Activated naive CD8-positive, alpha-beta T cell treated with anti-CD3 and anti-CD28 coated beads, Interleukin-2, amount 10 ng/mL, durations not matched to agents 7 days and 5 days (primary cell): ENCODE measurements around the gene MRPS6. TPM values are rescaled to one million over a fixed set of nuclear protein-coding genes. Genes with fewer than 3 reads are reported as not detected.

Experiments used
- ATAC-seq: fragments of 150-1000 bp; cut with Tn5 transposase; one replicate; pipeline ENCODE4 v1.10.0; 2021; ENCODE audit warnings: low read depth, moderate library complexity
- POLR2A ChIA-PET: fragments of 350-600 bp; sonication (Branson Sonifier 250); formaldehyde crosslinking; loops from one replicate; lab custom pipeline; 2021; ENCODE audit warnings: antibody characterized with exemption; lab: Charles Lee
- DNase-seq: peaks from one replicate; pipeline ENCODE4 v3.0.0; 2021
- H3K27ac Mint-ChIP-seq: one replicate; pipeline ENCODE4 v1.8.0; 2022; ENCODE audit warnings: mild to moderate bottlenecking, mixed read lengths
- H3K27me3 Mint-ChIP-seq: one replicate; pipeline ENCODE4 v1.8.0; 2022; ENCODE audit warnings: mild to moderate bottlenecking, moderate library complexity, mixed read lengths
- H3K36me3 Mint-ChIP-seq: one replicate; pipeline ENCODE4 v1.8.0; 2021; ENCODE audit warnings: mild to moderate bottlenecking, mixed read lengths
- H3K4me1 Mint-ChIP-seq: one replicate; pipeline ENCODE4 v1.8.0; 2021; ENCODE audit warnings: mixed read lengths
- H3K4me3 Mint-ChIP-seq: one replicate; pipeline ENCODE4 v1.8.0; 2022; ENCODE audit warnings: mild to moderate bottlenecking, moderate library complexity, mixed read lengths
- H3K9me3 Mint-ChIP-seq: one replicate; pipeline ENCODE4 v1.8.0; 2021; ENCODE audit warnings: mixed read lengths
- total RNA-seq, 2 experiments: library from RNA; stranded (reverse); gene quantifications; one replicate each; pipeline ENCODE4 v1.2.3, GENCODE V29; 2021

Gene MRPS6
- total RNA-seq, 2 experiments from 2014 or later = 75.7 to 77.2 TPM

- Mint-ChIP-seq H3K27ac (peak overlapping the region; percentile 95), H3K9me3 (peaks cover 4% of the 10 kb centered on the region), H3K36me3 (peaks cover 59% of the 10 kb centered on the region), H3K4me1 (peaks cover 60% of the 10 kb centered on the region), H3K4me3 (peak overlapping the region; percentile 5), H3K27me3 (no peaks in the 10 kb centered on the region)
- DNase-seq = no peak
- POLR2A ChIA-PET = interaction anchor here (1.1 to 1.3 kb wide), 2 partner anchors 22 to 66 kb away, joined by 3 to 10 read pairs; no protein-coding TSS in a partner anchor
- ATAC-seq = no peak
These were observed 59.5 kb downstream of the MRPS6 start for GRCh38 chr21:34132926-34133325.

DNA sequence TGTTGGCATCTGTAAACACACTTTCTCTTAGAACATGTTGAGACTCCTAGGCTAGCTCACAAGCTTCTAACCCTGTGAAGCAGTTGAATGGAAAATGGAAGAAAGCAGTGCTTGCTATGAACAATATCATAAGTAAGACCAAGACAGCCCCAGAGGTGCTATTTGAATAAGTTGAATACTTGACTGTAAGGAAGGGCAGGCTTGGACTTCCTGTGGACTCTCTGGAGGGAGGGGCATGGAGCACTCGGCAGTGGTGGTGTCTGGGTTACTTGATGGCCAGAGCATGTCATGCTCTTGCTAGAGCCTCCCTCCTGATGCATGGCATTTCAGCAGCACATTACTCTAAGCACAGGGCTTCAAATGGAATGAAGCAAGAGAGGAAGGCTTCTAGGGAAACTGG lies 60.0 kb downstream of the MRPS6 start:
- Mint-ChIP-seq H3K9me3 (peaks cover 6% of the 10 kb centered on the region), H3K27ac (peak overlapping the region; percentile 95), H3K36me3 (peaks cover 63% of the 10 kb centered on the region), H3K4me1 (peaks cover 56% of the 10 kb centered on the region), H3K27me3 (no peaks in the 10 kb centered on the region), H3K4me3 (no peak overlapping the region)
- POLR2A ChIA-PET = interaction anchor here (0.5 to 1.3 kb wide), 3 partner anchors 22 to 183 kb away, joined by 3 to 10 read pairs (median 3); no protein-coding TSS in a partner anchor
- ATAC-seq (no peak), DNase-seq (no peak)

DNA sequence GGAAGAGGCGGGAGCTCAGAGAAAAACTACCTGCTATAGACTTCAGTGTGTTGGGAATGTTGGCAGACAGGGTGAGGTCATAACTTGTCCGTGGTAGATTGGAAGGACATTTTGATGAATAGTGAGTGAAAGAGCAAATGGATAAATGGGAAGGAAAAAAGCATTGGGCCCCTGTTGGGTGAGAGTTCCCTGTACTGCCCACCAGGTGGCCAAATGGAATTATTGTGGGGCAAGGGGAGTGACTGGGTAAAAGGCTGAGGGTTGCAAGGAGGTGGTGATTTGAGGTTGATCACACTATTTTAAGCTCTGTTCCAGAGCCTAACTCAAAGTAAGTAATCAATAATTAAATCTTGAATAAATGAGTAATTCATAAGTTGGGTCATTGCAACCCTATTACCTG lies 60.4 kb downstream of the MRPS6 start:
- Mint-ChIP-seq H3K27ac (no peak overlapping the region), H3K4me3 (no peak overlapping the region), H3K36me3 (peaks cover 63% of the 10 kb centered on the region), H3K4me1 (peaks cover 52% of the 10 kb centered on the region), H3K9me3 (peaks cover 6% of the 10 kb centered on the region), H3K27me3 (no peaks in the 10 kb centered on the region)
- DNase-seq (no peak), ATAC-seq (no peak)
- POLR2A ChIA-PET = interaction anchor here (0.5 kb wide), 1 partner anchor 184 kb away, joined by 3 read pairs; no protein-coding TSS in a partner anchor

DNA sequence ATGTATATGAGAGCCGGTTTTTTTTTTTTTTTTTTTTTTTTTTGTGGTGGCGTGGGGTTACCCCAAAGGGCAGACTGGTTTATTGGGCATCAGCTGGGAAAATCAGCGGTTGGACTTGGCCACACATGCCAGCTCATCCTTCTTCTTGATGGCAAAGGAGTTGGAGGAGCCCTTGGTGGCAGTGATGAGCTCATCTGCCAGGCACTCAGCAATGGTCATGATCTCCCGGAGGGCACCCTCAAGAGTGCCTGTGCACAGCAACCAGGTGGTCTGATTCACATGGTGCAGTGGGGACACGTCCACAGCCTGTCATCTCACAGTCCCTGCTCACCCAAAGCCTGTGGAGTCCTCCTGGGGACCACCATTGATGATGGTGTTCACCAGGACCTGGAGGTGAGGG lies 62.0 kb downstream of the MRPS6 start:
- H3K27me3 Mint-ChIP-seq = no peaks in the 10 kb centered on the region

DNA sequence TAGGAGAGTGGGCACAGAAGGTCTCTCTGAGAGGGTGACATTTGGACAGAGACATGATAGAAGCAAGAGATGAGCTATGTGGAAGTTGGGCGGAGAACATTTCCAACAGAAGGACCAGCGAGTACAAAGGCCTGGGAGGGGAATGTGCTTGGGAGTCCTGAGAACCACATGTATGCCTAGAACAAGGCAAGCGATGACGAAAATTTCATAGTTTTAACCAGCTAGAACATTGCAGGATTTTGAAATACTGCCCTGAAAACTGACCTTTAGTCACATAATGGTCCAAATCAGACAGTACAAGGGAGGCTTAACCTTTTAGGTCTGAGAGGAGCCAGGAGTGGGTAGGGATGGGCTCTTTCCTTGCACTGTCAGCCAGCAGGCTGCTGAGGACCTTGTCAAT lies 68.0 kb downstream of the MRPS6 start:
- DNase-seq (no peak), ATAC-seq (no peak)
- Mint-ChIP-seq H3K27me3 (no peaks in the 10 kb centered on the region), H3K36me3 (peaks cover 72% of the 10 kb centered on the region), H3K27ac (no peak overlapping the region), H3K9me3 (peaks cover 13% of the 10 kb centered on the region), H3K4me1 (peaks cover 7% of the 10 kb centered on the region), H3K4me3 (no peak overlapping the region)
- POLR2A ChIA-PET = interaction anchor here (1.6 kb wide), 1 partner anchor 14 kb away, joined by 5 read pairs; no protein-coding TSS in a partner anchor

More for the DNA sequence above, 62.0 kb downstream of the MRPS6 start:
- H3K27ac Mint-ChIP-seq = no peak overlapping the region
- peaks cover 67% of the 10 kb centered on the region for H3K36me3 Mint-ChIP-seq
- POLR2A ChIA-PET = interaction anchor here (1.0 kb wide), 1 partner anchor 213 kb away, joined by 3 read pairs; no protein-coding TSS in a partner anchor
- peaks cover 40% of the 10 kb centered on the region for H3K4me1 Mint-ChIP-seq
- DNase-seq (no peak), ATAC-seq (no peak)
- peaks cover 9% of the 10 kb centered on the region for H3K9me3 Mint-ChIP-seq
- H3K4me3 Mint-ChIP-seq = no peak overlapping the region

GRCh38 chr21:34143685-34144182 lies 70.4 kb downstream of the MRPS6 start:
- H3K9me3 Mint-ChIP-seq = peaks cover 6% of the 10 kb centered on the region
- peaks cover 5% of the 10 kb centered on the region for H3K4me1 Mint-ChIP-seq
- H3K36me3 Mint-ChIP-seq = peaks cover 69% of the 10 kb centered on the region
- POLR2A ChIA-PET = no interaction called here
- no peak overlapping the region for H3K27ac Mint-ChIP-seq
- no peak for ATAC-seq
- H3K27me3 Mint-ChIP-seq = no peaks in the 10 kb centered on the region
- DNase-seq = no peak
- H3K4me3 Mint-ChIP-seq = no peak overlapping the region

DNA sequence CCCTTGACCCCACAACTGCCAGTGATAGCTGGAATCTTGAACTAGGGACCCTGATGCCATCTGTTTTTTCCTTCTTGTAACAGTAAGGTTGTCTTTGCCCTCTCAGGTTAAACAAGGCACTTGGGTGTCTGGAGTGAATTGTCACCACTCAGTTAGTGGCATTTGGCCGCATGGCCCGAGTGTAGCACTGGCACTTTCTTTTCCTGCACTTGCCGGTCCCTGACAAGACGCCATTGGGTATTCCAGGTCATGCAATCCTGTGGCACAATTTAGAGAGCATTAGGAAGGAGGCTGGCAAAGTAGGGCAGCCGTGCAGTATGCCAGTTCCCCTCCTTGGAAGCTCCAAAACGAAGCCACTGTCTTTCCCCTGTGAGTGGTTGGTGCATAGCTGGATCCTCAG lies 70.8 kb downstream of the MRPS6 start:
- peaks cover 5% of the 10 kb centered on the region for H3K4me1 Mint-ChIP-seq
- H3K36me3 Mint-ChIP-seq = peaks cover 68% of the 10 kb centered on the region
- no peak for DNase-seq
- no peak overlapping the region for H3K27ac Mint-ChIP-seq
- H3K4me3 Mint-ChIP-seq = no peak overlapping the region
- POLR2A ChIA-PET = interaction anchor here (1.2 kb wide), 1 partner anchor 10 kb away, joined by 3 read pairs; no protein-coding TSS in a partner anchor
- no peak for ATAC-seq
- no peaks in the 10 kb centered on the region for H3K27me3 Mint-ChIP-seq
- peaks cover 6% of the 10 kb centered on the region for H3K9me3 Mint-ChIP-seq

DNA sequence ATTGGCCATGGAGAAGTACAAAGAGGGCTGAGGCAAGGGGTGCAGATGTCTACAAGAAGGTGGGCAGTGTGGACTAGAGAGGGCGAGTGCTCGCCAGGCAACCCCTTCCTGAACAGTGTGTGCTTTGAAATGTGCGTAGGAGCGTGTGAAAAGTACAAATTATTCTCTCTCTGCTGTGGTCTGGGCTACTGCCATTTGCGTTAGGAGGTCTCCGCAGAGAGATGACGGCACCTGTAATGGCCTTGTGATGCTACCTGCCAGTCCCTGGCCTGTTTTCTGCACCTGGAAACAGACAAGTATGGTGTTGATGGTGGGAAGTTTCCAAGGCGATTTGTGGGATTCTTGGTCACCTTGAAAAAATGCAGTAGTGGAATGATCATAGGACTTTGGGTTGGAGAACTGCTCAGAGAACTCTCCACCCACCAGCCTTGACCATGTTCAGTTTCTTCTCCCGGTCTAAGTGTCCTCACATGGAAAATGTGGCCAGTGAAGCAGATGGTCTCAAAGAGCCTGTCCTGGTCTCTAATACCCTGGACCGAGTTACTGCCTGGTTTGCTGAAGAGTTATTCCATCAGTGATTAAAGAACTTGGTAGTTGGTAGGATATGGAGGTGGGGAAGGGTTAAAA lies 74.5 kb downstream of the MRPS6 start:
- Mint-ChIP-seq H3K27me3 (no peaks in the 10 kb centered on the region), H3K4me3 (no peak overlapping the region), H3K27ac (no peak overlapping the region), H3K9me3 (peaks cover 6% of the 10 kb centered on the region), H3K36me3 (peaks cover 50% of the 10 kb centered on the region), H3K4me1 (peaks cover 8% of the 10 kb centered on the region)
- DNase-seq (no peak), ATAC-seq (no peak)
- POLR2A ChIA-PET = no interaction called here

- POLR2A ChIA-PET = no interaction called here
- DNase-seq = no peak
- peaks cover 50% of the 10 kb centered on the region for H3K36me3 Mint-ChIP-seq
- no peaks in the 10 kb centered on the region for H3K27me3 Mint-ChIP-seq
- peaks cover 13% of the 10 kb centered on the region for H3K4me1 Mint-ChIP-seq
- H3K27ac Mint-ChIP-seq = no peak overlapping the region
- no peak for ATAC-seq
- peaks cover 6% of the 10 kb centered on the region for H3K9me3 Mint-ChIP-seq
- no peak overlapping the region for H3K4me3 Mint-ChIP-seq
These were observed 75.0 kb downstream of the MRPS6 start for GRCh38 chr21:34148419-34148804.

- peaks cover 6% of the 10 kb centered on the region for H3K9me3 Mint-ChIP-seq
- no peak overlapping the region for H3K27ac Mint-ChIP-seq
- ATAC-seq = no peak
- H3K27me3 Mint-ChIP-seq = no peaks in the 10 kb centered on the region
- peaks cover 48% of the 10 kb centered on the region for H3K36me3 Mint-ChIP-seq
- POLR2A ChIA-PET = no interaction called here
- peaks cover 17% of the 10 kb centered on the region for H3K4me1 Mint-ChIP-seq
- H3K4me3 Mint-ChIP-seq = no peak overlapping the region
- DNase-seq = no peak
These were observed 75.6 kb downstream of the MRPS6 start for GRCh38 chr21:34148826-34149558.

DNA sequence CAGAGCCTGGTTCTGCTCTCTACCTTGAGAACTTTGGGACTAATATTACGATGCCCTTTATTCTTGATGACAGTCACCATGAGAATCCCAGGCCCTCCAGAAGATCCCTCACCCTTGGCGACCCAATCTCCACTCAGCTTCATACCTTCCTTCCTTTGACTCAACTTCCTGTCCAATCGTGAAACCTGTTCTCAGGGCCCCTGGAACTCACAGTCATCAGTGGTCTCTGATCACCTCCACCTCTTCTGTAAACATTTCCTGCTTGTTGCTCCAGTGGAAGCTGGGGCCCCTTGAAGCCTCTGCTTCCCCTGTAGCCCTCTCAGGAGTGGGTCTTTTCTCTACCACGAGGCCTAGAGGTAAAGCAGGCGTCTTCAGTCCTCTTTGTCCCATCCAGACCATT lies 79.1 kb downstream of the MRPS6 start:
- Mint-ChIP-seq H3K4me1 (peaks cover 44% of the 10 kb centered on the region), H3K36me3 (peaks cover 31% of the 10 kb centered on the region), H3K27ac (peak overlapping the region; percentile 92), H3K9me3 (peaks cover 1% of the 10 kb centered on the region), H3K4me3 (peak overlapping the region; percentile 44), H3K27me3 (no peaks in the 10 kb centered on the region)
- no peak for DNase-seq
- POLR2A ChIA-PET = interaction anchor here (1.6 kb wide), 1 partner anchor 46 kb away, joined by 5 read pairs; no protein-coding TSS in a partner anchor
- no peak for ATAC-seq

- peaks cover 4% of the 10 kb centered on the region for H3K9me3 Mint-ChIP-seq
- H3K36me3 Mint-ChIP-seq = peaks cover 37% of the 10 kb centered on the region
- peak; percentile 60 for DNase-seq
- POLR2A ChIA-PET = interaction anchor here (0.8 to 3.1 kb wide), 11 partner anchors 12 to 231 kb away, joined by 3 to 42 read pairs (median 8); partner anchors contain the start of genes MRPS6 and SLC5A3
- H3K27ac Mint-ChIP-seq = peak overlapping the region; percentile 85
- peak; percentile 93 for ATAC-seq
- H3K27me3 Mint-ChIP-seq = no peaks in the 10 kb centered on the region
- H3K4me1 Mint-ChIP-seq = peaks cover 45% of the 10 kb centered on the region
- H3K4me3 Mint-ChIP-seq = peak overlapping the region; percentile 54
These were observed 81.5 kb downstream of the MRPS6 start for GRCh38 chr21:34154878-34155277.

GRCh38 chr21:34156957-34157356 lies 83.6 kb downstream of the MRPS6 start:
- Mint-ChIP-seq H3K4me1 (peaks cover 43% of the 10 kb centered on the region), H3K27ac (peak overlapping the region; percentile 85), H3K36me3 (peaks cover 36% of the 10 kb centered on the region), H3K9me3 (peaks cover 5% of the 10 kb centered on the region), H3K4me3 (no peak overlapping the region), H3K27me3 (no peaks in the 10 kb centered on the region)
- DNase-seq = no peak
- POLR2A ChIA-PET = interaction anchor here (0.7 kb wide), 1 partner anchor 225 kb away, joined by 3 read pairs; no protein-coding TSS in a partner anchor
- no peak for ATAC-seq
